ENCODE results near the gene ATP10D.

DNA sequence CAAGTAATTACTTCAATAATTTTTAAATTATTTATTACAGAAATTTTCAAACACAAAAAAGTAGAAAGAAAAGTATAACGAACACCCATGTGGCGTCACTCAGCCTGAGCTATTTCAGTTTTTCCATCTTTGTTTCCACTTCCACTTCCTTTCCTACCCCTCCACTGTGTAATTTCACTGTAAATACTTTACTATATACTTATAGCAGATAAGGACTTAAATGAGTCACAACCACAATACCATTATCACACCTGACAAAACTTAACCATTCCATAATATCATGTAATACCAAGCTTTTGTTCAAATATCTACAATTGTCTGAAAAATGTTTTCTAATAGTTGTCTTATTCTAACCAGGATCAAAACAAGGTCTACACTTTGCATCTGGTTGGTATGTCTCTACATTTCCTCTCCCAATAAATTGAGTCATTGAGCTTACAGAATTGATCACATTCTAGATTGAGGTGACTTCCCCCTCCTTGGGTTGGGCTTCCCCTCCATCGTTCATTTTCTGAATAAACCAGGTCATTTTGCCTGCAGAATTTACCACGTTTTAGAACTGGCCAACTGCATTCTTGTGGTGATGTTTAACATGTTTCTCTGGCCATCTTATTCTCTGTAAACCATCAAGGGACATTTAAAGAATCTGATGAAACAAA lies 48.7 kb downstream of the ATP10D start:
- TF ChIP-seq, protein P1, sequence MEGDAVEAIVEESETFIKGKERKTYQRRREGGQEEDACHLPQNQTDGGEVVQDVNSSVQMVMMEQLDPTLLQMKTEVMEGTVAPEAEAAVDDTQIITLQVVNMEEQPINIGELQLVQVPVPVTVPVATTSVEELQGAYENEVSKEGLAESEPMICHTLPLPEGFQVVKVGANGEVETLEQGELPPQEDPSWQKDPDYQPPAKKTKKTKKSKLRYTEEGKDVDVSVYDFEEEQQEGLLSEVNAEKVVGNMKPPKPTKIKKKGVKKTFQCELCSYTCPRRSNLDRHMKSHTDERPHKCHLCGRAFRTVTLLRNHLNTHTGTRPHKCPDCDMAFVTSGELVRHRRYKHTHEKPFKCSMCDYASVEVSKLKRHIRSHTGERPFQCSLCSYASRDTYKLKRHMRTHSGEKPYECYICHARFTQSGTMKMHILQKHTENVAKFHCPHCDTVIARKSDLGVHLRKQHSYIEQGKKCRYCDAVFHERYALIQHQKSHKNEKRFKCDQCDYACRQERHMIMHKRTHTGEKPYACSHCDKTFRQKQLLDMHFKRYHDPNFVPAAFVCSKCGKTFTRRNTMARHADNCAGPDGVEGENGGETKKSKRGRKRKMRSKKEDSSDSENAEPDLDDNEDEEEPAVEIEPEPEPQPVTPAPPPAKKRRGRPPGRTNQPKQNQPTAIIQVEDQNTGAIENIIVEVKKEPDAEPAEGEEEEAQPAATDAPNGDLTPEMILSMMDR (IDR thresholded peaks at IDR 0.05 in 2 of 3, conservative IDR thresholded peaks at IDR 0.05 in 1 of 3; ENCODE audit: borderline replicate concordance in 1 of 3, insufficient read depth in 1 of 3, low read depth in 2 of 3, low read length in 2 of 3), result no peak
- TF ChIP-seq SP1 (IDR thresholded peaks at IDR 0.05; ENCODE audit: low read depth) (no peak), POLR2A (IDR thresholded peaks at IDR 0.05; ENCODE audit: borderline replicate concordance, extremely low read depth, insufficient read depth, insufficient read length) (no peak), CEBPB (IDR thresholded peaks at IDR 0.05; ENCODE audit: low read depth) (no peak)
- TF ChIP-seq, protein P2, sequence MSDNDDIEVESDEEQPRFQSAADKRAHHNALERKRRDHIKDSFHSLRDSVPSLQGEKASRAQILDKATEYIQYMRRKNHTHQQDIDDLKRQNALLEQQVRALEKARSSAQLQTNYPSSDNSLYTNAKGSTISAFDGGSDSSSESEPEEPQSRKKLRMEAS (IDR thresholded peaks at IDR 0.05), result no peak

Data from HCT116 (cell line).